Astrocyte of the spinal cord (primary cell): Measurements from ENCODE around the gene HIC1.

Experiments used
- DNase-seq: peaks from one replicate; pipeline ENCODE4 v3.0.0; 2011; ENCODE audit warnings: low read depth, low spot score
- H3K4me3 ChIP-seq: 2 replicates; pipeline ENCODE4 v1.5.1; 2011; ENCODE audit warnings: low read depth, mild to moderate bottlenecking, low read length, moderate library complexity
- in situ Hi-C: cut with HindIII; loops from 2 replicates; pipeline ENCODE4 v1.10.0; 2017; ENCODE audit warnings: low sequenced_read_pairs
- TF ChIP-seq, protein P1 (sequence below): IDR thresholded peaks from 2 replicates; pipeline ENCODE4 v1.5.1; 2012; ENCODE audit warnings: low read depth, mild to moderate bottlenecking, low read length, inconsistent platforms

The HIC1 gene

DNA sequence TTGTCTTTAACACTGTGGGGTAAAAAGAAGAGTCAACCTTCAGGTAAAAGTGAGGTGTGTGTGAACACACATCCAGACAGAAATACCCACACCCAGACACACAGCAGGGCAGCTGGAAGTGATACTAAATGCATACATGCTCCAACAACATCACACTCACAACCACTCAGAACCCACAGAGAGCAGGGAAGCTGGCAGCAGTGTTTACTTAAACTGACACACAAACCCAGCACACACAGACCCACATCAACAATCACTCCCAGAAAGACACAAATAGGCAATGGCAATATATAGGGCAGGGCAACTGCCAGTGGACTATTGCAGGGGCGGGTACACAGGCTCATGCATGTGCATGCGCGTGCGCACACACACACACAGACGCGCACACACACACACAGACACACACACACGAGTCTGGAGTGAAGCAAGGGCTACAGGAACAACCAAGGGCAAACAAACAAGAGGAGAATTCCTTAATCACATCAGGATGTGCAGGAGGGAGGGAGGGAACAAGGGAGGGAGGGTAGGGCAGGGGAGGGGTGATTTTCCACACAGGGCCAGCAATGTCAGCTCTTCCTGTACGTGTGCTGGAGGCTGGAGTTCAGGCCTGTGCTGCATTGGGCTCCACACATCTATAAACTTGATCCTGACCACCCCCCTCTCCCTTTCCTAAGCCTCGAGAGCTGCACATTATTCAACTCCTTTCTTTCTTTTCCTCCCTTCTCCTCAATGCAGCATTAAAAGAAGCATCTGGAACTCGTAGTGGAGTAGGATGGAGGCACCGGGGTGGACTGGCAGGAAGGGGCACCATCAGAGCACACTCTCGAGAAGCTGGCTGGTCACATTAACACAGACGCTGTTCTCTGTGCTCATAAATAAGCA lies 30.1 kb downstream of the HIC1 start:
- peak; percentile 80 for DNase-seq
- TF ChIP-seq, protein P1, sequence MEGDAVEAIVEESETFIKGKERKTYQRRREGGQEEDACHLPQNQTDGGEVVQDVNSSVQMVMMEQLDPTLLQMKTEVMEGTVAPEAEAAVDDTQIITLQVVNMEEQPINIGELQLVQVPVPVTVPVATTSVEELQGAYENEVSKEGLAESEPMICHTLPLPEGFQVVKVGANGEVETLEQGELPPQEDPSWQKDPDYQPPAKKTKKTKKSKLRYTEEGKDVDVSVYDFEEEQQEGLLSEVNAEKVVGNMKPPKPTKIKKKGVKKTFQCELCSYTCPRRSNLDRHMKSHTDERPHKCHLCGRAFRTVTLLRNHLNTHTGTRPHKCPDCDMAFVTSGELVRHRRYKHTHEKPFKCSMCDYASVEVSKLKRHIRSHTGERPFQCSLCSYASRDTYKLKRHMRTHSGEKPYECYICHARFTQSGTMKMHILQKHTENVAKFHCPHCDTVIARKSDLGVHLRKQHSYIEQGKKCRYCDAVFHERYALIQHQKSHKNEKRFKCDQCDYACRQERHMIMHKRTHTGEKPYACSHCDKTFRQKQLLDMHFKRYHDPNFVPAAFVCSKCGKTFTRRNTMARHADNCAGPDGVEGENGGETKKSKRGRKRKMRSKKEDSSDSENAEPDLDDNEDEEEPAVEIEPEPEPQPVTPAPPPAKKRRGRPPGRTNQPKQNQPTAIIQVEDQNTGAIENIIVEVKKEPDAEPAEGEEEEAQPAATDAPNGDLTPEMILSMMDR = no peak
- in situ Hi-C loops = no loop called here
- H3K4me3 ChIP-seq = no peak overlapping the region

DNA sequence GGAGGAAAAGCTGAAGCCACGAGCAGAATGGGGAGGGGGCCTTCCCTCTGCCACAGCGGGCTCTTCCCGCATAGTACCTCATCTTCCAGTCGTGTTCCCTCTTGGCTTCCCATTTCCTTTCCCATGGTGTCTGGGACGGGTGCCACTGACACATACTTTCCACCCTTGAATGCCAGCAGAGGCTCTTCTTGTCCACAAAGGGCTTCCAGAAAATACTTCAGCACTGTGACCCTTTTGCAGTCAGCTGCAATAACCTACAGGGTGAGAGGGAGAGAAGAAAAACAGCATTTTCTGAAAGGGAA lies 30.7 kb downstream of the HIC1 start:
- no peak overlapping the region for H3K4me3 ChIP-seq
- in situ Hi-C loops = no loop called here
- DNase-seq = peak; percentile 67
- TF ChIP-seq, protein P1 = no peak

DNA sequence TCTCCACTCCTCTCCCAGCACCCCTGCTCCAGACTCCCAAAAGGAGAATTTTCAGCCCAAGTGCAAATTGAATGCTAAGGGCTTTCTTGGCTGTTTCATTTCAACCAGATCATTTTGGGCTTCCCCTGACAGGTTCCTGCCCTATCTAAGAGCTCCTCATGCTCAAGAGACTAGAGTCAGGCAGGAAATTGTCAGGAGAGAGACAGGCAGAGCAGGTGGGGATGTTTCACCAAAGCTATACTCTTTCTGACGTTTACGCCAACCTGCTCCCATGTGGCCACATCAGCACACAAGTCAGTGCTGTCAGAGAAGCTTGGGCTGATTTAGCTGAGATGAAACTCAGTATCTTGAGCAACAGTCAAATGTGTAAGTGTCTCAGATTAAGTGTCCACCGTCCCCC lies 31.4 kb downstream of the HIC1 start:
- DNase-seq = no peak
- H3K4me3 ChIP-seq = no peak overlapping the region
- in situ Hi-C loops = no loop called here
- TF ChIP-seq, protein P1 = no peak

DNA sequence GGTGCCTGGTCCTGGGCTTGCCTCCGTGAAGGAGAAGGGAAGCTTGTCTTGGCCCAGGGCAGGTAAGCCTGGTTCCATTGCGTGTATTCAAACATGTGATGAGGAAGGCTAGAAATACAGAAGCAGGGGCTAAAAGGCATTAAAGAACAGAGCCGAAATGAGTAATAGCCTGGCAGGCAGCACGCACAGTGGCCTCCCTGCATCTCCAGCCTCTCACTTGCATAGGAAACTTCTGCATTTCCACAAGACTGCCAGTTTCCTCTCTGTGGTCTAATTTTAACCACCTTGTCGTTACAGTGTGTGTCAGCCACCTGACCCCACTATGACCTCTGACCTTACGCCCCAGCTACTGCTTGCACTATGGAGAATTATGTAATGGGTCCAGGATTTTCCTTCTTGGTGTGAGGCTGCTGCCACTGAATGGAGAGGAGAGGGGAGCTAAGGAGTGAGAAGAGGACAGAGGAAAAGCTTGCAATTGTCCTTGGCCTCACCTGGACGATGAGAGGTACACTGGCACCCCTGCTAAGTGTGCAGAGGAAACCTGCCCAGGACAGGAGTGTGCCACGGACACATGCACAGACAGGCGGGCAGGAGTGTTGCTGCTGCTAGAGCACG lies 32.8 kb downstream of the HIC1 start:
- TF ChIP-seq, protein P1 = no peak
- in situ Hi-C loops = no loop called here
- no peak overlapping the region for H3K4me3 ChIP-seq
- DNase-seq = no peak

DNA sequence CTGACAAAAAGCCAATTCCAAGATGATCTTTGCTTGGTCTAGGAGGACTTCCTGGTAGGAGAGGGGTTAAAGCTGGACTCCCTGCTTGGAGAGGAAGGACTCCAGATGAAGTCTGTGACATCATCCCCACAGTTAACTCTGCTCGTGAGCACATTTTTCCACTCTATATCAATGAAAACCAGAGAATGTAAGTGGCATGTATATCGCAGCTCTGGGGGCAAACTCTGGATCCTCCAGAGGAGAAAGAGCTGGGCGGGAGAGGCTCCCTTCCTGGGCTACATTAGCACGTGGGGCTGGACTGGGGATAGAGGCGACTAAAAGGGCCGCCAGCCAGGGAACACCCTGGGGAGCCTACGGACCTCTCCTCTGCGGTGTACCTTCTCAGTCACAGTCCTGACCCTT lies 34.1 kb downstream of the HIC1 start:
- H3K4me3 ChIP-seq = peak overlapping the region; percentile 8
- TF ChIP-seq, protein P1 = no peak
- in situ Hi-C loops = no loop called here
- peak; percentile 76 for DNase-seq

DNA sequence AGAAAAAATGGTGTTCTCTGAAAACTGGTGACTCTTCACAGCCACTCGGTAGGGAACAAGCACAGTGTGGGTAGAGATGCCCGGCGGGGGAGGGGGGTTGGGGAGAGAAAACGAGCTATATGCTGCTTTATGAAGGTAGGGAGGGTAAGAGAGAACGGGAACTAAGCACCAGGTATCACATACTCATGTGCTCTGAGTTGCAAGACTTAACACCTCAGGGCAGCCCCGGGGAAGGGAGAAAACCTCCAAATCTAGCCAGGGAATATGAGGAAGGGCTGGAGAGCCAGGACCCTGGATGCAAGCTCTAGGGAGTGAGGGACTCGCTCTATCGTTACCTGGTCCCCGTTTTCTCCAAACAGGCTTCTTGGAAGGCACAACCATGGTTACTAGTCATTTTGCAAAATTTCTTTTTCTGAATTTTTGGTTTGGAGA lies 35.3 kb downstream of the HIC1 start:
- no peak for DNase-seq
- TF ChIP-seq, protein P1 = no peak
- in situ Hi-C loops = no loop called here
- no peak overlapping the region for H3K4me3 ChIP-seq
